Amniotic epithelial cell (primary cell): ENCODE data around the gene TPRN.

Experiments
- DNase-seq: peaks from one replicate; pipeline ENCODE4 v3.0.0-alpha.2; 2010; ENCODE audit warnings: low read depth

The TPRN gene

DNA sequence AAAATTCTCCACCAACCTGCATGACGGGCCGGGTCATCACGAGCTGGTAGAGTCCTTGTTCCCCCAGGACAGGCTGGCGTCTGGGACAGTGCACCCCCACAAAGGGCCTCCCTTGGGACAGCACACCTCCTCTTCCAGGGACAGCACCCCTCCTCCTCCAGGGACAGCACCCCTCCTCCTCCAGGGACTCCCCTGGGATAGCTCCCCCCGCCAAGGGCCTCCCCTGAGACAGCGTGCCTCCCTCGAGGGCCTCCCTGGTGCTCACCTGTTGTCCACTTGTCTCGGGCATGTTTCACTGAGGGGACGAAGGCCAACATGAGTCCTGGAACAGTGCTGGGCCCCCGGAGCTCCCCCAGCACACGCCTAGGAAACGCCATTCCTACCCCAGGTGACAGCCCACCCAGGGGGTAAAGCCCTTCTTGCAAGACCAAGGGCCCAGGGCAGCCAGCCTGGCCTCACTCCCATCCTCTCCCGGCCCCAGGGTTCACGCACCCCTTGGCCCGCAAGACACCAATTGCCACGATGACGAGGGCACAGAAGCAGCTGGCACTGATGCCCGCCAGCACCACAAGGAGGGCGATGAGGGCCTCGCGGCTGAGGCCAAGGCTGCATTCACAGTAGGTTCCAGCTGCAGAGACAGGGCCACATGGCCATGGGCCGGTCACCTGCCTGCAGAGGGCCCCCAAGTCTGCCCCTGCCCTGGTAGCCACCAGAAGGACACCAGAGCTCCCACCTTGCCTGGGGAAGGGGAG lies 29.2 kb downstream of the TPRN start:
- no peak for DNase-seq

GRCh38 chr9:137170486-137171148 lies 29.9 kb downstream of the TPRN start:
- DNase-seq: no peak

DNA sequence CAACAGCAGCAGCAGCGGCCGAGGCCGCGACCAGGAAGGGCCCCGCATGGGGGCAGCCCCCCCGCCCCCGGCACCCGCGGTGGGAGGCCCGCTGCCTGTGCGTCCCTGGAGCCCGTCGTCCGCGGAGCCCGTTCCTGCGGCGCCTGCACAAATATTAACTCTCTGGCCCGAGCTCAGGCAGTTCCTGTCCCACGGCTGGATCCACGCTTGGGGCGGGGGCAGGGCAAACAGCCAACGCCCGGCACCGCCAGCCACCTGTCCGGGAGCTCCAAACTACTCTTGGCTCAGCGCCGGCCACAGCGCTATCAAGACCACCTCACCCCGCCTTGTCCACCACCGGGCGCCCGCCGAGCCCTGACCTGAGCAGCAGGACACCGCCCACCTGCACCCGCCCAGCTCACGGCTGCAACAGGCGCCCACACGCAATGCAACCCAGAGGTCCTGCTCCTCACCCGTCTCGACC lies 30.6 kb downstream of the TPRN start, which contains the start of gene LRRC26:
TSS of gene LRRC26 (minus strand) at position 156 of the 463 bp plus-strand sequence. CDS start at position 48, 108 bp downstream.
- no peak for DNase-seq

DNA sequence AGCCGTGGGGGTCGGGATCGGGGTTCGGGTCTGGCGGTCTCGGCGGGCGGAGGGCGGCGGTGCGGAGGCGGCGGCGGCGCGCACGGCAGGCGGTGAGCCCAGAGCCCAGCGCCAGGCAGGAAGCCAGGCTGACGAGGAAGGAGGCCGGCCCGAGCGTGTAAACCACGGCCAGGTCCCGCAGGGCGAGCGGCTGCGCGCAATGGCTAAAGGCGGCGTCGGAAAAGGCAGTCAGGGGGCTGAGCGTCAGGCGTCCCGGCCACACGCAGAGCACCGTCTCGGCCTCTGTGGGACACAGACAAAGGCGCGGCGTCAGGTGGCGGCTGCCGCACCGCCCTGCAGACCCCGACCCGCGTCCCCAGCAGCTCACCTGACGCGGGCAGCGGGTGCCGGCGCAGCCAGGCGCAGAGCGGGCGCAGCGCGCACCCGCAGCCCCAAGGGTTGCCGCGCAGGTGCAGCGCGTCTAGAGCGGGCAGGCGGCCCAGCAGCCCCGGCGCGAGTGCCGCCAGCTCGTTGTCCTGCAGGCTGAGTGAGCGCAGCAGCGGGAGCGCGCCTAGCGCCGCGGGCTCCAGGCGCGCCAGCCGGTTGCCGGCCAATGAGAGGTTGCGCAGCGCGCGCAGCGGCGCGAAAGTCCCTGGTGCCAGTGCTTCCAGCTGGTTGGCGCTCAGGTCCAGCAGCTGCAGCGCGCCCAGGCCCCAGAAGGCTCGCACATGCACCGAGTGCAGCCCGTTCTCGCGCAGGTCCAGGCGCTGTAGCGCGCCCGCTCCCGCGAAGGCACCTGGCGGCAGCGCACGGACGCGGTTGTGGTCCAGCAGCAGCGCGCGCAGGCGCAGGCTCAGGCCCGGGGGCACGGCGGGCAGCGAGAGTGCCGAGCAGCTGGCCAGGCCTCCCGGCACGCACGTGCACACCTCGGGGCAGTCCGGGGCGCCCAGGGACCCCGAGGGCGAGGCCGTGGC lies 31.4 kb downstream of the TPRN start:
- peak; percentile 32 for DNase-seq

DNA sequence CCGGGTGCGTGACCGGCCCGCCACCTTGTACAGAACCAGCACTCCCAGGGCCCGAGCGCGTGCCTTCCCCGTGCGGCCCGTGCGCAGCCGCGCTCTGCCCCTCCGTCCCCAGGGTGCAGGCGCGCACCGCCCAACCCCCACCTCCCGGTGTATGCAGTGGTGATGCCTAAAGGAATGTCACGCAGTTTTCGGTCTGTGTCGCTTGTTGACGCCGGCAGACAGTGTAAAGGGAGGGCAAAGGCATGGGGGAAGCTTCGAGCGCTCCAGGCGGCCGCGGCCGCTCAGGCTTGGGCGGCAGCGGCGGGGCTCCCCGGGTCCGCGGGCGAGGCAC lies 32.0 kb downstream of the TPRN start:
- no peak for DNase-seq

- no peak for DNase-seq
These were observed 32.6 kb downstream of the TPRN start for GRCh38 chr9:137167747-137168572.

DNA sequence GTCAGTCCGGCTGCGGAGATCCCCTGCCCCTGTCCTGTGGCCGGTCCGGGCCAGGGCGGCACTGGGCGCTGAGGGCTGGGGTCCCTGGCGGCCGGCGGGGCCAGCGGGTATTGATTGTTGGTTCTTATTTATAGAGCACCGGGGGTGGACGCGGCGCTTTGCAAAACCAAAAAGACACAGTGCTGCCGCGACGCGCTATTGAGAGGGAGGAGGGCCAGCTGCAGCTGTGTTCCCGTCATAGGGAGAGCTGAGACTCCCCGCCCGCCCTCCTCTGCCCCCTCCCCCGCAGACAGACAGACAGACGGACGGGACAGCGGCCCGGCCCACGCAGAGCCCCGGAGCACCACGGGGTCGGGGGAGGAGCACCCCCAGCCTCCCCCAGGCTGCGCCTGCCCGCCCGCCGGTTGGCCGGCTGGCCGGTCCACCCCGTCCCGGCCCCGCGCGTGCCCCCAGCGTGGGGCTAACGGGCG lies 33.2 kb downstream of the TPRN start:
- DNase-seq: no peak

- no peak for DNase-seq
These were observed 33.9 kb downstream of the TPRN start for GRCh38 chr9:137166380-137167229.

DNA sequence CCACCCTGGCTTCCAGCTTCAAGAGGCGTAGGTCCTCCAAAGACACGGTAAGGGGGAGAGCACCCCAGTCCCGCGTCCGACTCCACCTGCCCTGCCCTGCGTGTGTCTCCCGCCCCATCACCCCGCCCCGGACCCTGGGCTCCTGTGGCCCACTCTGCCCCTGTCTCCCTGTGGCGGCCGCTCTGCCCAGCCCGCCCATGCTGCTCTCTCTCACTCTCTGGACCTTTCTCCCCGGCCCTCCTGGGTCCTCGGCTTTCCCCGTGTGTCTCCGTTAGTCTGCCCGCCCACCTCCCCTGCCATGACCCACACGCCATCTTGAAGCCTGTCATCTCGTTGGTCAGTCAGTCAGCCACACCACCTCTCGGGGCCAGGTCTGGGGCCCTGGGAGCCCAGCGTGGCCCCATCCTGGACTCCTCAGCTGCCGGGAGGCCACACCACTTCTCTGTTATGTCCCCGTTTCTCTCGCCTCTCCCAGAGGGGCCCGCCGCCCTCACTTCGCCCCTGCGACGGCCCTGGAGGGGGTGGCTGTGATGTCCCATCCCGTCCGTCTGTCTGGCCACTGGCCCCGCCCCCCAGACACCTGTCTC lies 35.2 kb downstream of the TPRN start:
- no peak for DNase-seq

GRCh38 chr9:137164370-137165249 lies 35.9 kb downstream of the TPRN start:
- no peak for DNase-seq

DNA sequence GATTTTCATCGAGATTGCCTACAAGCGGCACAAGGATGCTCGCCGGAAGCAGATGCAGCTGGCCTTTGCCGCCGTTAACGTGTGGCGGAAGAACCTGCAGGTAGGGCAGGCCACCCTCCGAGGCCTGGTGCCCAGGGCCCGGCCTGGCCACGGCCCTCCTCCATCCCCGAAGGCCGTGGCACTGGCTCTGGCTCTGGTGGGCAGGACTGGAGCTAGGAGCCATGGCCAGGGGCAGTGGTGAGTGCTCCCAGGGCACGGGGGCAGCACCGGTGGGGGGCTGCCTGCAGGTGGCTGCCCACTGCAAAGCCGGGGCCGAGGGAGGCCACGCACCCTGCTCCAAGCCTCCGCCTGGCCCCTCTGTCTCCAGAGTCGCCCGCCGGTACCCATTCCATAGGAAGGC lies 36.7 kb downstream of the TPRN start:
- no peak for DNase-seq

GRCh38 chr9:137163365-137163715 lies 37.2 kb downstream of the TPRN start:
- no peak for DNase-seq

DNA sequence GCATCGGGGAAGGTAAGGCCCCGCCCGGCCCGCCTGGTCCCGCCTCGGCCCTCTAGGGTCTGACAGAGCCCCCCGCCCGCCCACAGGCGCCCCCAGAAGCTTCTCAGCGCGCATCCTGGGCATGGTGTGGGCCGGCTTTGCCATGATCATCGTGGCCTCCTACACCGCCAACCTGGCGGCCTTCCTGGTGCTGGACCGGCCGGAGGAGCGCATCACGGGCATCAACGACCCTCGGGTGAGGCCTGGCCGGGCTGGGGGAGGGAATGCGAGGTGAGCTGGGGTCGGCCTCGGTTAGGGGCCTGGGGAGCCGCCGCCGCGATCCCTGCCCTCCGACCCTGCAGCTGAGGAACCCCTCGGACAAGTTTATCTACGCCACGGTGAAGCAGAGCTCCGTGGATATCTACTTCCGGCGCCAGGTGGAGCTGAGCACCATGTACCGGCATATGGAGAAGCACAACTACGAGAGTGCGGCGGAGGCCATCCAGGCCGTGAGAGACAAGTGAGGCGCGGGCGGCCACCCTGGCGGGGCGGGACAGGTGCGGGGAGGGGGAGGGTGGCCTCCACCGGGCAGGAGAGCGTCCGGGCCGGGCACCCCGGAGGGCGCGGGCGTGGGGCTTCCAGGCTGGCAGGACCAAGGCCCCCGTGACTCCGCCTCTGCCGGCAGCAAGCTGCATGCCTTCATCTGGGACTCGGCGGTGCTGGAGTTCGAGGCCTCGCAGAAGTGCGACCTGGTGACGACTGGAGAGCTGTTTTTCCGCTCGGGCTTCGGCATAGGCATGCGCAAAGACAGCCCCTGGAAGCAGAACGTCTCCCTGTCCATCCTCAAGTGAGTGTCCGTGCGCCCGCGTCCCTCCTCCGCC lies 37.8 kb downstream of the TPRN start:
- DNase-seq: peak; percentile 17

DNA sequence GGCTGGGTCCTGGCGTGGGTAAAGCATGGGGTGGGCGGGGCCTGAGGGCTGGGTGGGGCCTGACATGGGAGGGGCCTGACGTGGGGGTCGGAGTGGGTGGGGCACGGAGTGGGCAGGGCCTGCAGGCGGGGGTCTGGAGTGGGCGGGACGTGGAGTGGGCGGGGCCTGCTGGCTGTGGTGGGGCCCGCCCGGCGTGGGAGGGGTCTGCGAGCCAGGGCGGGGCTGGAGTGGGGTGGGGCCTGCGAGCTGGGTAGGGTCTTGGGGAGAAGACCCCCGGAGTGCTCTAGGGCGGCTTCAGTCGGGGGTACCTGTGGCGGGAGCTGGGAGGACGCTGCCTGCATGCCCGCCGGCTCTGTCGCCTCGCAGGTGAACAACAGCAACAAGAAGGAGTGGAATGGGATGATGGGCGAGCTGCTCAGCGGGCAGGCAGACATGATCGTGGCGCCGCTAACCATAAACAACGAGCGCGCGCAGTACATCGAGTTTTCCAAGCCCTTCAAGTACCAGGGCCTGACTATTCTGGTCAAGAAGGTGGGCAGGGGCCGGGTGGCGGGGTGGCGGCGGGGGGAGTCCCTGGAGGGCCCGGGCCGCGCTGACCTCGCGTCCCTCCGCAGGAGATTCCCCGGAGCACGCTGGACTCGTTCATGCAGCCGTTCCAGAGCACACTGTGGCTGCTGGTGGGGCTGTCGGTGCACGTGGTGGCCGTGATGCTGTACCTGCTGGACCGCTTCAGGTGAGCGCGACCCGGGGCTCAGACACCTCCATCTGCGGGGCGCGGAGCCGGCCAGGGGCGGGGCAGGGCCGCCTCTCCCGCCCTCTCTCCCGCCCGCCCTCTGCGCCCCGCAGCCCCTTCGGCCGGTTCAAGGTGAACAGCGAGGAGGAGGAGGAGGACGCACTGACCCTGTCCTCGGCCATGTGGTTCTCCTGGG lies 38.7 kb downstream of the TPRN start:
- DNase-seq: no peak

GRCh38 chr9:137160716-137161557 lies 39.6 kb downstream of the TPRN start:
- DNase-seq: no peak

GRCh38 chr9:137160054-137160425 lies 40.5 kb downstream of the TPRN start:
- DNase-seq: no peak
